CD4-positive, alpha-beta T cell treated with Interleukin-2 at 100 ng/mL for 4 hours (primary cell): Measurements from ENCODE around the gene TNPO3.
A peak's percentile ranks its signal among the peaks of the same experiment; 100 is the strongest.

Experiments used
- DNase-seq: peaks from one replicate; pipeline ENCODE4 v3.0.0-alpha.2; 2020; ENCODE audit warnings: low spot score

Gene TNPO3

DNA sequence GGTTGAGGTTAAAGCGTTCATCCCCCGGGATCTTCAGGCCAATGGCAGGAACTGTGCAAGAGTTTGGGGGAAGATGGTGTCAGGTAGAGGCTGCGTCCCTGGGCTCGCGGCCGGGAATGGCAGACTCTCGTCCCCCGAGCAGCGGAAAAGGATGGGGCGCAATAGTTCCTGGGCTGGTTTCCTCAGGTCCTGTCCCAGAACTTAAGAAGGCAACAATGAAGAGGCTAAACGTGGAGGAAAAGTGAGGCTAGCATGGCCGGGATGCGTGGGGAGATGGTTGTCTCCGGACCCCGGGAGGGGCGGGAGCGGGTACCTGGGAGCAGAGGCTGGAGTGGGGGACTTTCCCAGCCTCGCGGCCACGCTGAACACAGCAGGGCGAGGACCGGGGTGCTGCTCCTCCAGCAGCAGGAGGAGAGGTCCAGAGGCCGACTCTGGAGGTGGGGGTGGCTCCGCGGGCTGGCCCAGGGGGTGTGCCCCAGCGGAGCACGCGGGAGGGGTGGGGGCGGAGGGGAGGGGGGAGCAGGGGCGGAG is 116.3 kb downstream of the TNPO3 start:
- peak; percentile 17 for DNase-seq

DNA sequence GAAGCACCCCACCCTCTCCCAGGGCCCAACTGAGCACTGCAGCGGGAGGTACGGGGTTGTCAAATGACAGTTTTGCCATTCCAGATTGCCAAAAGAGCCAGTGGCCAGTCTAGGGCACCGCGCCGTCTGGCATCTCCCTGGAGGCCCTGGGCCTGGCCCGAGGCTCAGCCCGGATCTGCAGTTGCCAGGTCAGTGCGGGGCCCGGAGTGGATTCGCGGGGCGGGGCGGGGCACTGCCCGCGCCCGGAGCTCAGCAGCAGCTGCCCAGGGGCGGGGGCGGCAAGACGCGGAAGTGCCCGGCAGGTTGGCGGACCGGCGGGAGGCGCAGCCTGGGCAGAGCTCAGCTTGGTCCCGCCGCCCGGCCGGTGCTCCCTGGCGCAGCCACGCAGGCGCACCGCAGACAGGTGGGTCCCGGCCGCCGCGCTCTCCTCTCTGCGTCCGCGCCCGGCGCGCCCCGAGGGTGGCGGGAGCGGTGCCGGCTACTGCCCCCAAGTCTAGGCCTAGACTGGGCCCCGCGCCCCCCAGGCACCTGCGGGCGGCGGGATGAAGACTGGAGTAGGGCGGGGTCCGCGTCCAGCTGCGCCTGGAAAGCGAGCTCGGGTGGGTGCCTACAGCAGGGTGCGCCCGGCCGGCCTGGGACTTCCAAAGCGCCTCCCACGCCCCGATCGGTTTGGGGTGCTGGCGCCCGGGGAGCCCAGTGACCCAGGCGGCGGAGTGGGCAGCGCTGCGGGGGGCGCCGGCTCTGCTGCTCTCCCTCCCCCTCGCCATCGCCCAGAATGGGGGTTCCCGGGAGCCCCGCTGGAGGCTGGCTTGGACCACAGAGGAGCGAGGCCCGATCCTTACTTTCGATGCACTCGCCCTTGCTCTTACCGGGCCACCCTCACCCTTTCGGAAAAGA is 117.0 kb downstream of the TNPO3 start, which contains the start of gene IRF5:
TSS of gene IRF5 (plus strand) at position 281 of the 897 bp plus-strand sequence. CDS start 4,155 bp downstream, outside the sequence.
- no peak for DNase-seq

DNA sequence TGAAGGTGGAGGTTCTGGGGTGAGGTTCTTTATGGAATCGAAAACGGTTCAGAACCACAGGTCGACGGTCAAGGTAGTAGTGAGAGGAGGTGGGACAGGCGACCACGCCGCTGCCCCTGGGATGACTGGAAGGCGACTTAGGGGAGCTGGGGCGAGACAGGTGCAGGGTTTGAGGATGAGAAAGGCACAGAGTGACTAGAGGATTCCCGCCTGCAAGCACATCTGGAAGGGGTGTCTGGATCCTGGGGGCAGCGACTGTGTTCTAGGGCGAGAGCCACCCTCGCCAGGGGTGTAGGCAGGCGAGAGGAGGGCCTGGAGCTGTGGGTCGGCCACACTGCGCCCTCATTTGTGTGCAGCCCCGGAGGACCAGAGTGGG is 117.7 kb downstream of the TNPO3 start:
- no peak for DNase-seq

DNA sequence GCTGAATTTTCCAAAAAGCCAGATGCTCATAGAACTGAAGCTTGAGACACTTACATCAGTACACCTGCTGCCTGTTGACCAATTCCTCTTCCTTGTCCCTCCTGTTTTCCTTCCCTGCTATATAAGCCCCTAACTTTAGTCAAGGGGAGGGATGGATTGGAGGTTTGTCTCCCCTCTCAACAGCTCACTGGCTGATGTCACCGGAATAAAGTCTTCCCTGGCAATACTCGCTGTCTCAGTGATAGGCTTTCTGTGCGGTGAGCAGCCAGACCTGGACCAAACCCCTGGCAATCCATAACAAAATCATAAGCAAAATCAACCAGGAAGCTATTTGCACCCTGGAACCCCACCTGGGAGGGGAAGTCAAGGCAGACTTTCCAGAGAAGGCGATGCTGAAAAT is 118.1 kb downstream of the TNPO3 start:
- no peak for DNase-seq

DNA sequence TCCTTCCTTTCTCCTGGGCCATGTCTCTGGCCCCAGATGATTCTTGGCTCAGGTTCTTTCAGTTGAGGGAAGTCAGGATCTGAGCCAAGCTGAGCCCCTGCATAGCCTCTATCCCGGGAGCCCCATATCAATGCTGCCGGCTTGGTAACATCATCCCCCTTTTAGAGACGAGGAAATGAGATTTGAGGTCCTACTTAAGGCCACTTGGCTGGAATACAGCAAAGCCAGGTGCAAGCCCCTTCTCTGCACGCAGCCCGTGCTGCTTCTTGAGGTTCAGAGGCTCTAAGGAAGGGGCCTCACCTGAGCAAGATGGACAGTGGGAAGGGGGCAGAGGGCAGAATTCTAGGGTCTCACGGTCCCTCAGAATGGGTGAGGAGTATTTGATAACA is 119.6 kb downstream of the TNPO3 start:
- no peak for DNase-seq

- no peak for DNase-seq
Observed at GRCh38 chr7:128934361-128935341, 120.3 kb downstream of the TNPO3 start.

- DNase-seq: peak; percentile 57
Observed at GRCh38 chr7:128933180-128933891, 121.6 kb downstream of the TNPO3 start.

DNA sequence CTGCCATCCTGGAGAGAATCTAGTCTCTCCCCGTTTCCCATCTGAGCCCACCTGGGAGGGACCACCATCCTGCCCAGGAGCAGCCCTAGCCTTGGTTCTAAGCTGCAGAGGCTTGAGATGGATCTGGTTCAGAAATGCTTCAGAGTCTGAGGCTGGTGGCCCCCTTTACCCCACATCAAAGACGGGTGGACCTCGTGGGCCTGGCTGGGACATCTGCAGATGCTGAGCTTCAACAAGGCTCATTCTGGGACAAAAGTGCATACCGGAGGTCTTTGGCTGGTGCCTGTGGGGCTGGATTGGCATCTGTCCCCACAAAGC is 122.1 kb downstream of the TNPO3 start:
- no peak for DNase-seq

DNA sequence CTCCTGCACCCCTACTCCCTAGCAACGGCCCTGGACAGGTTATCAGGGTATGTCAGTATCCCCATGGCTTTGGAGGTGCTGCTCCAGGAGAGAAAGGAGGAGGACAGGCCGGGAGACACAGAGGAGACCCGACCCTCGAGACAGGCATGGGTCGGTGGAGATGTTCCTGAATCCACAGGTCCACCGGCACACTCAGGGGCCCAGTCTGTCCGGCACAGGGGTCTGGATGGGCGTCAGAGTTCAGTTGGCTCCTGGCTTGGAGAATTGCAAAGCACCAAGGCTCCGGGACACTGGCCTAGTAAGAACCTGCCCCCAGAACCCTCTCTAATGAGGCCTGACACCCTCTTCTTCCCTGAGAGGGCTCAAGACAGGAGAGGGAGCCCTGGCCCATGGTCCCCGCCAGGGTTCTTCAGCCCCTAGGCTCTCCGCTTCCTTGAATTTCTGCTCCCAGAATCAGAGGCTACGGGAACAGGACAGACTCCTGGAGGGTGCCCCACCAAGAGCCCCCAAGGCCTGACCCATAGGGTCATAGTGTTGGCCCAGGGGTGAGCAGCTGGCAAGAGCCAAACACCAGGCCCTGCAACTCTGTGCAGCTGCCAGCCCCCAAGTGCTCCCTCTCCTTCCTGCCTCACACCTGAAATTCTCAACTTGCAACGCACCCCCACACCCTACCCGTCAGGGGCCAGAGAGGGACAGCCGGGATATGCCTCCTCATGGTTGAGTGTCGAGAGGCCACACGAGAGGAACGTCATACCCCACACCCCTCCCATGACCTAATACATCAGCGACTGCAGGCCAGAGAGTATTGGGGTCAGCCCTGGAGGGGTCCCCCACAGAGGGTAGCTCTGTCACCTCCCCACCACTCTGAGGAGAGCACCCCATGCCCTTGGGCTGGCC is 122.7 kb downstream of the TNPO3 start:
- no peak for DNase-seq

DNA sequence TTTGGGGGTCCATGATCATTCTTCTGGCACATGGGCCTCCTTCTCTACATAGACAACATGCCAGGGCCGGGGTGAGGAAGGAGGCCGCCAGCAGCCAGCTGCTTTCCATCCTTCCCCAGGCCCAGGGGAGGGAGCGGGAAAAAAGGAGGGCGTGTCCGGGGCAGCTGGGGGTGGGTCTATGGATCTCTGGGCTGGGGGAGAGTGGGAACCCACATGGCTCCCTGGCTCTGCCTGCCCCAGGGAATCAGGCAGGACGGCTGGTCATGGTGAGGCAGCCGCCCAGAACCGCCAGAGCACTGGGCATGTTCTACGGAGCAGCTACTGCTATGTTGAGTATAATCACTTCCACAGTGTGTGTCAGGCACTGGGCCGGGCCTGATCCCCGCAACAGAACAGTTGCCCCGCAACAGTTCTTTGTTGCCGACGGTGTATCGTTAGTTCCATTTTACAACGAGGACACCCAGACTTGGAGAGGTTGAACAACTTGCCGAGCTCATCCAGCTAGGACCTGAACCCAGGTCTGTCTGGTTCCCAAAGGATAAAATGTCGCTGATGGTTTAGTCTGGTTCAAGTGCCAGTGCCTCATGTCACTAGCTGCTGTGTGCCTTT is 123.6 kb downstream of the TNPO3 start:
- DNase-seq: no peak

- DNase-seq: no peak
Observed at GRCh38 chr7:128928882-128929788, 125.8 kb downstream of the TNPO3 start.

DNA sequence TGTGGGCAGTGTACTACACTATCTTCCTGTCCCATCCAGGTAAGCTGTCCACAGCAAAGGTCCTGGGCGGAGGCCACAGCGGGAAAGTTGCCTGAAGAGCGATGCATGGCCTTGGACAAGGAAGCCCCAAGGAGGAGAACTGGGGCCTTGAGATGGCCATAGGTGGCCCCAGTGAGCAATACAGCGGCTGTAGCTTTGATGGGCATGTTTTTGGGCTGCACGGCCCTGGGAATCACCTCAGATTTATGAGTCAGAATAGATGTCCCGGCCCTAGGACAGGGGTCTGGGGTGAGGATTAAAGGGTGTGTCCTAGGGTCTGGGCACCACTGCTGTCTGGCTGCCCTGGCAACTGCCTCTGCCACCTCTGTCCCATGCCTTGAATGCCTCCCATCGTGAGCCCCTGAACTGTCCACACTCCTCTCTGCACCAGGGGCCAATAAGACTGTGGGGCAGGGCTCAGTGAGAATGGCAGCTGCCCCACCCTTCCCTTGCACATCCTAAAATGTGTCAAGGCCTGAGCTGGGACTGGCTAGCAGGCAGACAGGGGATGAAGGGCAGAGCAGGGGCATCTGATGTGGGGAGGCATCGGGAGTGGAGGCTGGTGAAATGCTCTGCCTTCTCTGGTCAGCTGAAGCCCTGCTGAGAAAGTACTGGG is 126.6 kb downstream of the TNPO3 start:
- DNase-seq: no peak

DNA sequence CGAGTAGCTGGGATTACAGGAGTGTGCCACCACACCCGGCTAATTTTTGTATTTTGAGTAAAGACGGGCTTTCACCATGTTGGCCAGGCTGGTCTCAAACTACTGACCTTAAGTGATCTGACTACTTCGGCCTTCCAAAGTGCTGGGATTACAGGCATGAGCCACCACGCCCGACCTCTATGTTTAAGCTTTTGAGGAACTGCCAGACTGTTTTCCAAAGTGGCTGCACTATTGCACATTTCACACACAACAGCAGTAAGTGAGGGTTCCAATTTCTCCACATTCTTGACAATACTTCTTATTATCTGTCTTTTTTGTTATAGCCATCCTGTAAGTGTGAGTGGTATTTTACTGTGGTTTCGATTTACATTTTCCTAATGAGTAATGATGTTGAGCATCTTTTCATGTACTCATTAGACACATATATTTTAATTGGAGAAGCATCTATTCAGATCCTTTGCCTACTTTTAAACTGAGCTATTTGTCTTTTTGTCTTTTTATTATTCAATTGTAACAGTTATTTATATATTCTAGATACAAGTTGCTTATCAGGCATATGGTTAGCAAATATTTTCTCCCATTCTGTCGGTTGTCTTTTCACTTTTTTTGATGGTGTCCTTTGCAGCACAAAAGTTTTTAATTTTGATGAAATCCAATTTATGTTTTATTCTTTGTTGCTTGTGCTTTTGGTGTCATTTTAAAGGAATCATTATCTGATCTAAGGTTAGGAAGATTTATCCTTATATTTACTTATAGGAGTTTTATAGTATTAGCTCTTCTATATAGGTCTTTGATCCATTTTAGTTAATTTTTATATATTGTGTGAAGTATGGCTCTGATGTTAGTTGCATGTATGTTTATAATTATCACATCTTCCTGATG is 130.0 kb downstream of the TNPO3 start:
- DNase-seq: no peak

GRCh38 chr7:128923411-128923800 is 131.5 kb downstream of the TNPO3 start:
- no peak for DNase-seq

GRCh38 chr7:128922496-128923410 is 132.2 kb downstream of the TNPO3 start:
- DNase-seq: no peak

- no peak for DNase-seq
Observed at GRCh38 chr7:128921866-128922440, 133.0 kb downstream of the TNPO3 start.
